ENCODE measurements around the gene GMPPA.

Gene GMPPA

DNA sequence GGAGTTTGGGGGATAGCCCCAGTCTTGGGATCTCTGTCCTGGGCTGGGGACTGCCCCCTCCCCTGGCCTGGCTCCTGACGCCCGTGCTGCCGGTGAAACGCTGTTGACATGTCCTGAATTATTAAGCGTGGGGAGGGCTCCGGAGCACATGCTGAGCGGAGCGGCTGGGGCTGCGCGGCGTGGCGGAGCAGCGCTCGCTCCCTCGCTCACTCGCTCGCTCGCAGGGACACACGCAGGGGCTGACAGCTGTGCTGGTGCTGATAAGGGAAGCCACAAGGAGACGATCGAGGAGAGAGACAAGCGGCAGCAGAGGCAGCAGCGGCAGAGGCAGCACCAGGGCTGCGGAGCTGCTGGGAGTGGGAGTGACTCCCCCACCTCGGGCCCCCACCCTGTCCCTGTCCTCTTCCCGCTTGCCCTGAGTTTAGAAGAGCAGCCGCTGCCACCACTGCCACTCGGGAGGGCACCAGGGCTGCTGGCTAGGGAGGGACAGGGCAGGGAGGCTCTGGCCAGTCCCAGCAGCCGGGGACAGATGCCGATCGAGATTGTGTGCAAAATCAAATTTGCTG lies 15.6 kb downstream of the GMPPA start, which contains the start of gene ASIC4:
Gene ASIC4, plus strand, starts transcription at position 287 of the 566 bp plus-strand sequence. Its CDS starts 243 bp downstream, at position 530.
- H3K4me3 ChIP-seq (ENCODE audit: low read depth, low read length): peak within 1 kb of the TSS; percentile 11
- no peak for DNase-seq (ENCODE audit: low read depth)

- DNase-seq (ENCODE audit: low read depth): no peak
- no peak overlapping the region for H3K4me3 ChIP-seq (ENCODE audit: low read depth, low read length)
These were observed 16.1 kb downstream of the GMPPA start for GRCh38 chr2:219514836-219515235.

- H3K4me3 ChIP-seq (ENCODE audit: low read depth, low read length): no peak overlapping the region
- DNase-seq (ENCODE audit: low read depth): no peak
These were observed 17.4 kb downstream of the GMPPA start for GRCh38 chr2:219515874-219516629.

GRCh38 chr2:219516888-219517287 lies 18.2 kb downstream of the GMPPA start:
- DNase-seq (ENCODE audit: low read depth): no peak
- no peak overlapping the region for H3K4me3 ChIP-seq (ENCODE audit: low read depth, low read length)

DNA sequence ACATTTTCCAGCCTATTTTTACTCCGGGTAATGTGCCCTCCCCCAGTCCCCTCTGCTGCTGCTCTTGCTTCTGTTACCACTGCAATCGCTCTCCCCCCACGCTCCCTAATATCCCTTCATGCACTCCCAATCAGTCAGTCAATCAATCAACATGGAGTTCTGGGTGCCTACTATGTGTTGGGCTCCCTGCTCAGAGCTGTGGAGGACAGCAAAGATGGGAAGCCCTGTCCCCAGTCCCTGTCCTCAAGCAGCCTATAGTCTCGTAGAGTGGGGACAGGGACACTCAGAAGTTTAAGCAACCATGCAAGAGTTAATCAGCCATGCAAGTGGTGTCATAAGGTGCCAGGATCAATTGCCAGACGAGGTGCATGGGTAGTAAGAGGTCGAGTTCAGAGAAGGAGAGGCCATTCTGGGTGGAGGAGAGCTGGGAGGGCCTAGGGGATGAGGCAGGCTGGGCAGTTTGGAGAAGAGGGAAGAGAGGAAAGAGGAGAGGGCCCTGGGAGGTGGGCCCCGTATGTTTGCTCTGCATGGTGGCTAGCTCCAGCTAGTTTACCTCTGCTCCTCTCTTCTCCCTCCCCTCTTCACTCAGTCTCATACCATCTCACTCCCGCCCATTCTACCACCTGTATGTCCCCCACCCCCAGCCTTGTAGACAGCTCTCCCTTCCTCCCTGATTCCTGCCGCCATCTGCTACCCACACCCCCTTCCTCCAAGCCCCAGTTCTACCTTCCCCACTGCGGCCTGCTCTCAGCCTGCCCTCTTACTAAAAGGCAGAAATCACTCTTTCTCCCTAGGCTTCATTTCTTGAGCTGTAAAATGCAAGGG lies 19.5 kb downstream of the GMPPA start:
- DNase-seq (ENCODE audit: low read depth): no peak
- no peak overlapping the region for H3K4me3 ChIP-seq (ENCODE audit: low read depth, low read length)

DNA sequence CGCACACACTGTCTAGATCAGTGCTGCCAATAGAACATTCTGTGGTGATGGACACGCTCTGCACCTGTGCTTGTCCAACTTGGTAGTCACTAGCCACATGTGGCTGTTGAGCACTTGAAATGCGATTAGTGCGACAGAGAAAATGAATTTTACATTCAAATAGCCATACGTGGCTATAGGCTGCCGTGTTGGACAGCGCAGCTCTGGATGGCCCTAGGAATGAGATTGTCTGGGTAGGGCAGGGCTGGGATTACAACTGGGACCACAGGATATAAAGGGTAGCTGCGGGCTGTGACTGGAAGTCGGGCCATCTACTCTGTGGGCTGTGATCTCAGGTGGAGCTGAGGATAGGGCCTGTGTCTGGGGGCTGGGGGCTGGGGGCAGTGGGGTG lies 20.8 kb downstream of the GMPPA start:
- no peak for DNase-seq (ENCODE audit: low read depth)

GRCh38 chr2:219520079-219520478 lies 21.4 kb downstream of the GMPPA start:
- no peak overlapping the region for H3K4me3 ChIP-seq (ENCODE audit: low read depth, low read length)
- DNase-seq (ENCODE audit: low read depth): no peak

More for the DNA sequence above, 20.8 kb downstream of the GMPPA start:
- no peak overlapping the region for H3K4me3 ChIP-seq (ENCODE audit: low read depth, low read length)

GRCh38 chr2:219521066-219521880 lies 22.6 kb downstream of the GMPPA start:
- no peak overlapping the region for H3K4me3 ChIP-seq (ENCODE audit: low read depth, low read length)
- no peak for DNase-seq (ENCODE audit: low read depth)

- no peak for DNase-seq (ENCODE audit: low read depth)
- peak overlapping the region; percentile 25 for H3K4me3 ChIP-seq (ENCODE audit: low read depth, low read length)
These were observed 23.7 kb downstream of the GMPPA start for GRCh38 chr2:219522111-219523030.

DNA sequence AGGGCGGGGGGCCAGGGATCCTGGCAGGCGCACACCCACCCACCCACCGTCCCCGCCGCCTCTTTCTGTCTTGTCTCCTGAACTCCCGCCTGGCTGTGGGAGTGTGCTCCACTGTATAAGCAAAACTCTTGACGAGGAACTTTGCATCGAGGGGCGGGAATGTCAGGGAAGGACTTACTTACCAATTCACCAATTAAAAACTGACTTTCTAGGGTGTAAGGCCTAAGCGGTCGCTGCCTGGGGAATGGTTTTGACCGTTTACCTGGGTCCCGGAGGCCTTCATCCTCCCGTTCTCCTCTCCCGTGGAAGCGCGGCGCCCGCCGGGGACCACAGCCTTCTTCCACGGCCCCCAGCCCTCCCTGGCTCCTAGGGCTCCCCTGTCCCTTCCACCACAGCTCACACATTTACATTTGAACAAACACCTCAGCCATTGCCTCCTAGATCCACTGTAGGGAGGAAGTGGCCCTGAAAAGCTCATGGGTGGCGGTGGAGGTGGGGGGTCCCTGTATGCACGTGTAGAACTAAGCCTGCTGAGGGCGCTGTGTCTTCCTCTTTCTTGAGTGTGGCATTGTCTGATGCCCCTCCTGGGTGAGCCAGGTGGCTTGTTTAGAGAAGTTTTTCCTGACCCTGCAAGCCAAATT lies 24.5 kb downstream of the GMPPA start:
- H3K4me3 ChIP-seq (ENCODE audit: low read depth, low read length): no peak overlapping the region
- DNase-seq (ENCODE audit: low read depth): no peak

GRCh38 chr2:219524817-219525216 lies 26.1 kb downstream of the GMPPA start:
- H3K4me3 ChIP-seq (ENCODE audit: low read depth, low read length): no peak overlapping the region

GRCh38 chr2:219525533-219526232 lies 27.0 kb downstream of the GMPPA start:
- no peak for DNase-seq (ENCODE audit: low read depth)
- H3K4me3 ChIP-seq (ENCODE audit: low read depth, low read length): no peak overlapping the region

More at GRCh38 chr2:219524817-219525216, 26.1 kb downstream of the GMPPA start:
- DNase-seq (ENCODE audit: low read depth): no peak

DNA sequence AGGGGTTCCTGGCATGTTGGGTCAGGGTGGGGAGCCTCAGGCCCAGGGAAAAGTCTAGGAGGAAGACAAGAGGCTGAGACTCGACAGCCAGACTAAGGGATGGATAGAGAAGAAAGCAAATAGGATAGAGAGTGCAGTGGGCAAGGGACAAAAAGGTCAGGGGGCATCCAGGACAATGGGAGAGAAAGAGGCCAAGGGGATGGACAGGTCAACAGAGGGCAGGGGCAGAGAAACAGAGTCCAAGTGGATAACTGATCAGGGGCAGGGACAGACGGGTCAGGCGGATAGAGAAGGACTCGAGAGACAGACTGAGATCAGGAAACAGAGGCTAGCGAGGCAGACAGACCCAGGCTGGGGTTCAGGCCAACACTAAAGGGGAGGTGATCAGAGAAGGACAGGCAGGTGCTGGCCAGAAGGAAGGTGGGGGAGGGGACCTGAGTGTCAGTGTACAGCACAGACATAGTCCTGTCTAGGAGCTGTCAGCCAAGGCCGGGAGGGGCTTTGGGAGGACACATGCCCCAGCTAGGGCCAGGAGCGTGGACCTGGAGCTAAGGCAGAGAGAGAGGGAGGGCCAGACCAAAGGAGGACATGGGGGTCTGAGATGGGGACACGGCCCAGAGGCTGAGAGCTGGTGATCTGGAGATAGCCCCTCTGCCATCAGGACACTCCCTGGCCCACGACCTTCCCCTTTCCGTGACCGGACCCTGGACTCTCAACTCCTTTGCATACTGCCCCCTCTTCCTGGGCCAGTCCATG lies 27.8 kb downstream of the GMPPA start:
- DNase-seq (ENCODE audit: low read depth): no peak
- H3K4me3 ChIP-seq (ENCODE audit: low read depth, low read length): no peak overlapping the region

DNA sequence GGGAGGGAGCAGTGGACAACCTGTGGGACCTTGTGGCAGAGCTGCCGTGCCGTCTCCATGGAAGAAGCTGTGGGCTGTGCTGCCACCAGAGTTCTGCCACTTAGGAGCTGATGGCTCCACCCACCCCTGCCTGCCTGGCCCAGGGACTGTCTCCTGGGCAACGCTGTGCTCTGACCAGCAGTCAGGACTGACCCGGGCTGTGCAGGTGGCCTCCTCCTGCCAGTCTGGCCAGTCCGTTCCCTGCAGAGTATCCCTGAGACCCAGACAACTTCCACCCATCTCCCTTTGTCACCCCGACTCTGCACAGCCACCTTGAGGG lies 28.3 kb downstream of the GMPPA start:
- H3K4me3 ChIP-seq (ENCODE audit: low read depth, low read length): no peak overlapping the region
- DNase-seq (ENCODE audit: low read depth): no peak

DNA sequence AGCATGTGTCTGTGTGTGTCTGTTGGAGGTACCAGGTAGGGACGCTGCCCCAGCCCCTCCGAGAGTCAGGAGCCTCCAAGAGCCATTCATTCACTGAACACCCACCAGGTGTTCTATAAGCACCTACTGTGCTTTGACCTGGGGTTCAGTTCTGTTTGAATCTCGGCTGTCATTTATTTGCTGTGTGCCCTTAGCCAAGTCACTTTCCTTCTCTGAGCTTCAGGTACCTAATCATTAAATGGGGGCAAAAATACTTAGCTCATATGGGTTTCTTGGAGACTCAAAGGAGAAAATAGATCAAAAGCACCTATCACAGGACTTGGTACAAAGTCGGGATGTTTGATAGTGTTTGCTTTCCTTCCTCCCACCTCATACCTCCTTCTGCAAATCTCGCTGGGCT lies 28.8 kb downstream of the GMPPA start:
- H3K4me3 ChIP-seq (ENCODE audit: low read depth, low read length): no peak overlapping the region
- no peak for DNase-seq (ENCODE audit: low read depth)

- DNase-seq (ENCODE audit: low read depth): peak; percentile 45
- peak overlapping the region; percentile 31 for H3K4me3 ChIP-seq (ENCODE audit: low read depth, low read length)
These were observed 31.6 kb downstream of the GMPPA start for GRCh38 chr2:219530048-219530963.

All from skeletal muscle cell (primary cell).